ENCODE measurements around the gene ASAH2. TPM values are rescaled to one million over a fixed set of nuclear protein-coding genes. Genes with fewer than 3 reads are reported as not detected.

The ASAH2 gene
- 4.6 and 5.9 TPM in 2 replicates for total RNA-seq (2021)
- long read RNA-seq = 0 reads

GRCh38 chr10:50251394-50251793 is at the start of gene ASAH2:
Gene ASAH2, minus strand, starts transcription at chr10:50251516. Its CDS starts 2,906 bp downstream, at chr10:50248610.
- H3K27ac ChIP-seq (ENCODE audit: insufficient read length, low read depth, low read length) = no peak within 1 kb of the TSS
- no peaks in the 10 kb centered on the region for H4K20me1 ChIP-seq (ENCODE audit: control insufficient read depth, insufficient read depth, insufficient read length)
- no peak within 1 kb of the TSS for H4K91ac ChIP-seq (ENCODE audit: insufficient read length, low read depth, low read length)
- no peak within 1 kb of the TSS for H3K4me2 ChIP-seq (ENCODE audit: insufficient read depth, insufficient read length, low read length)
- no peak within 1 kb of the TSS for H4K5ac ChIP-seq (ENCODE audit: insufficient read length, low read depth, low read length)
- no peak within 1 kb of the TSS for H2AK5ac ChIP-seq (ENCODE audit: insufficient read length, low read length)
- Mint-ChIP-seq H3K4me1 (peaks cover 0 to under 1% of the 10 kb centered on the region in 2 experiments; a peak in 1 of 4 replicates), H3K27me3 (ENCODE audit: low read depth) (peaks cover 6% of the 10 kb centered on the region), H3K36me3 (ENCODE audit: insufficient read depth in 1 of 3, low read depth in 3 of 3) (no peaks in the 10 kb centered on the region), H3K27ac (no peak within 1 kb of the TSS), H3K9me3 (no peaks in the 10 kb centered on the region), H3K4me3 (no peak within 1 kb of the TSS)
- no peak within 1 kb of the TSS for H3K23ac ChIP-seq (ENCODE audit: insufficient read length, low read depth, low read length)
- no peaks in the 10 kb centered on the region for H3K9me3 ChIP-seq (ENCODE audit: control insufficient read depth, low read depth, low read length)
- H3T11ph ChIP-seq (ENCODE audit: low read length) = no peak within 1 kb of the TSS
- H3K56ac ChIP-seq (ENCODE audit: insufficient read length, low read depth, low read length) = no peak within 1 kb of the TSS
- H2BK15ac ChIP-seq (ENCODE audit: low read depth, low read length) = no peak within 1 kb of the TSS
- no peaks in the 10 kb centered on the region for H3K23me2 ChIP-seq (ENCODE audit: insufficient read length, low read depth, low read length, poor library complexity, severe bottlenecking)
- no peaks in the 10 kb centered on the region for H3K79me2 ChIP-seq (ENCODE audit: insufficient read depth, low read length)
- no peak within 1 kb of the TSS for H4K8ac ChIP-seq (replicated peaks; ENCODE audit: insufficient read length, low read depth, low read length)
- no peaks in the 10 kb centered on the region for H3K4me1 ChIP-seq (ENCODE audit: insufficient read depth, low read length)
- no peak within 1 kb of the TSS for H2BK120ac ChIP-seq (ENCODE audit: low read depth, low read length, poor library complexity, severe bottlenecking)
- H3K9ac ChIP-seq (ENCODE audit: extremely low read depth, insufficient read length, low read length) = no peak within 1 kb of the TSS
- no peak for DNase-seq
- H2BK20ac ChIP-seq (ENCODE audit: low read depth, low read length, poor library complexity, severe bottlenecking) = no peak within 1 kb of the TSS
- H3K79me1 ChIP-seq (ENCODE audit: insufficient read depth, low read depth, low read length, poor library complexity, severe bottlenecking) = no peaks in the 10 kb centered on the region
- no peak within 1 kb of the TSS for H3K4ac ChIP-seq (ENCODE audit: low read depth, low read length)
- no peaks in the 10 kb centered on the region for H3K27me3 ChIP-seq (ENCODE audit: insufficient read depth, low read length)
- H2BK12ac ChIP-seq (ENCODE audit: insufficient read length, low read depth, low read length) = no peak within 1 kb of the TSS
- no peak within 1 kb of the TSS for H3K18ac ChIP-seq (ENCODE audit: insufficient read length, low read depth, low read length)
- TF ChIP-seq, protein P1, sequence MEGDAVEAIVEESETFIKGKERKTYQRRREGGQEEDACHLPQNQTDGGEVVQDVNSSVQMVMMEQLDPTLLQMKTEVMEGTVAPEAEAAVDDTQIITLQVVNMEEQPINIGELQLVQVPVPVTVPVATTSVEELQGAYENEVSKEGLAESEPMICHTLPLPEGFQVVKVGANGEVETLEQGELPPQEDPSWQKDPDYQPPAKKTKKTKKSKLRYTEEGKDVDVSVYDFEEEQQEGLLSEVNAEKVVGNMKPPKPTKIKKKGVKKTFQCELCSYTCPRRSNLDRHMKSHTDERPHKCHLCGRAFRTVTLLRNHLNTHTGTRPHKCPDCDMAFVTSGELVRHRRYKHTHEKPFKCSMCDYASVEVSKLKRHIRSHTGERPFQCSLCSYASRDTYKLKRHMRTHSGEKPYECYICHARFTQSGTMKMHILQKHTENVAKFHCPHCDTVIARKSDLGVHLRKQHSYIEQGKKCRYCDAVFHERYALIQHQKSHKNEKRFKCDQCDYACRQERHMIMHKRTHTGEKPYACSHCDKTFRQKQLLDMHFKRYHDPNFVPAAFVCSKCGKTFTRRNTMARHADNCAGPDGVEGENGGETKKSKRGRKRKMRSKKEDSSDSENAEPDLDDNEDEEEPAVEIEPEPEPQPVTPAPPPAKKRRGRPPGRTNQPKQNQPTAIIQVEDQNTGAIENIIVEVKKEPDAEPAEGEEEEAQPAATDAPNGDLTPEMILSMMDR (conservative IDR thresholded peaks at IDR 0.05) = no peak
- H2BK5ac ChIP-seq (ENCODE audit: insufficient read length, low read length) = no peak within 1 kb of the TSS
- no peak within 1 kb of the TSS for H3K14ac ChIP-seq (ENCODE audit: insufficient read depth, low read length)
- H2AFZ ChIP-seq (ENCODE audit: low read length) = no peak within 1 kb of the TSS
- WGBS (ENCODE audit: extremely low coverage, insufficient read length, low lambda C conversion rate) = no CpG with 5 or more reads among the region's 1 CpG
